ENCODE measurements around the gene HCK. TPM values are rescaled to one million over a fixed set of nuclear protein-coding genes. Genes with fewer than 3 reads are reported as not detected.
"Not testable (repeated sequence)": the region's sequence is repeated elsewhere in the genome, so short reads cannot be mapped to it uniquely, and the experiment has no call there.

Gene HCK
- total and polyA plus RNA-seq, 4 donors, result 18.5 to 304 (median 61.2) TPM

DNA sequence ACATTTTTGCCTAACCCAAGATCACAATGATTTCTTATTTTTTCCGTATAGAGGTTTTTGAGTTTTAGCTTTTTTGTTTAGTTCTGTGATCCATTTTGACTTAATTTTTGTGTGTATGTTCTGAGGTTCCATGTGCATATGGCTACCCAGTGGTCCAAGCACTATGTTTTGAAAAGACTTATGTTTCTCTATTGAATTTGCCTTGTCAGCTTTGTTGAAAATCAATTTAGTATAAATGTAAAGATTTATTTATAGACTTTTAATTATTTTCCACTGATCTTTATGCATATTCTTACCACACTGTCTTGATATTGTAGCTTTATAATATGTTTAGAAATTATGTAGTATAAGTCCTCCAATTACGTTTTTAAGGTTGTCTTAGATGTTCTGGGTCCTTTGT lies 67.7 kb downstream of the HCK start:
- DNase-seq, result no peak
- ATAC-seq (ENCODE audit: insufficient read depth, low FRiP score), result no peak
- Histone ChIP-seq H3K27me3 (ENCODE audit: control insufficient read depth in 3 of 3, insufficient read depth in 3 of 3, low read length in 2 of 3) (no peaks in the 10 kb centered on the region), H3K27ac (ENCODE audit: low read depth in 1 of 2, low read length in 1 of 2) (no peak overlapping the region), H3K36me3 (ENCODE audit: control insufficient read depth in 4 of 4, insufficient read depth in 4 of 4, low read length in 4 of 4) (peaks cover 0 to 5% (median 0%) of the 10 kb centered on the region in 4 donors), H3K4me1 (ENCODE audit: control insufficient read depth in 5 of 5, insufficient read depth in 5 of 5, low read length in 5 of 5) (peaks cover 0 to 13% (median 0%) of the 10 kb centered on the region in 5 donors), H3K4me3 (no peak overlapping the region), H3K9me3 (ENCODE audit: control insufficient read depth in 4 of 4, insufficient read depth in 3 of 4, low read length in 3 of 4) (no peaks in the 10 kb centered on the region), H3K9ac (ENCODE audit: insufficient read depth in 1 of 2, low read length in 2 of 2) (no peak overlapping the region)
- 95 to 98% methylated on average over 2 of the region's 2 CpGs for WGBS, 2 donors
- TF ChIP-seq, protein P1, sequence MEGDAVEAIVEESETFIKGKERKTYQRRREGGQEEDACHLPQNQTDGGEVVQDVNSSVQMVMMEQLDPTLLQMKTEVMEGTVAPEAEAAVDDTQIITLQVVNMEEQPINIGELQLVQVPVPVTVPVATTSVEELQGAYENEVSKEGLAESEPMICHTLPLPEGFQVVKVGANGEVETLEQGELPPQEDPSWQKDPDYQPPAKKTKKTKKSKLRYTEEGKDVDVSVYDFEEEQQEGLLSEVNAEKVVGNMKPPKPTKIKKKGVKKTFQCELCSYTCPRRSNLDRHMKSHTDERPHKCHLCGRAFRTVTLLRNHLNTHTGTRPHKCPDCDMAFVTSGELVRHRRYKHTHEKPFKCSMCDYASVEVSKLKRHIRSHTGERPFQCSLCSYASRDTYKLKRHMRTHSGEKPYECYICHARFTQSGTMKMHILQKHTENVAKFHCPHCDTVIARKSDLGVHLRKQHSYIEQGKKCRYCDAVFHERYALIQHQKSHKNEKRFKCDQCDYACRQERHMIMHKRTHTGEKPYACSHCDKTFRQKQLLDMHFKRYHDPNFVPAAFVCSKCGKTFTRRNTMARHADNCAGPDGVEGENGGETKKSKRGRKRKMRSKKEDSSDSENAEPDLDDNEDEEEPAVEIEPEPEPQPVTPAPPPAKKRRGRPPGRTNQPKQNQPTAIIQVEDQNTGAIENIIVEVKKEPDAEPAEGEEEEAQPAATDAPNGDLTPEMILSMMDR (IDR thresholded peaks at IDR 0.05; ENCODE audit: control extremely low read depth, extremely low read depth), result no peak

DNA sequence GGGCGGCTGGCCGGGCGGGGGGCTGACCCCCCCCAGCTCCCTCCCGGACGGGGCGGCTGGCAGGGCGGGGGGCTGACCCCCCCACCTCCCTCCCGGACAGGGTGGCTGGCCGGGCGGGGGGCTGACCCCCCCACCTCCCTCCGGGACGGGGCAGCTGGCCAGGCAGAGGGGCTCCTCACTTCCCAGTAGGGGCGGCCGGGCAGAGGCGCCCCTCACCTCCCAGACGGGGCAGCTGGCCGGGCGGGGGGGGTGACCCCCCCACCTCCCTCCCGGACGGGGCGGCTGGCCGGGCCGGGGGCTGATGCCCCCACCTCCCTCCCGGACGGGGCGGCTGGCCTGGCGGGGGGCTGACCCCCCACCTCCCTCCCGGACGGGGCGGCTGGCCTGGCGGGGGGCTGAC lies 69.9 kb downstream of the HCK start:
- H3K4me1 ChIP-seq (ENCODE audit: control insufficient read depth in 5 of 5, insufficient read depth in 5 of 5, low read length in 5 of 5), result peaks cover 0 to 13% (median 0%) of the 10 kb centered on the region in 5 donors
- not testable (repeated sequence) for H3K36me3 ChIP-seq (ENCODE audit: control insufficient read depth in 4 of 4, insufficient read depth in 4 of 4, low read length in 4 of 4); H3K27me3 ChIP-seq (ENCODE audit: control insufficient read depth in 3 of 3, insufficient read depth in 3 of 3, low read length in 2 of 3); DNase-seq; H3K4me3 ChIP-seq; H3K9ac ChIP-seq (ENCODE audit: insufficient read depth in 1 of 2, low read length in 2 of 2); H3K9me3 ChIP-seq (ENCODE audit: control insufficient read depth in 4 of 4, insufficient read depth in 3 of 4, low read length in 3 of 4); ATAC-seq (ENCODE audit: insufficient read depth, low FRiP score); H3K27ac ChIP-seq (ENCODE audit: low read depth in 1 of 2, low read length in 1 of 2)
- WGBS, 2 donors, result 97% methylated on average over 14 to 31 of the region's 31 CpGs

DNA sequence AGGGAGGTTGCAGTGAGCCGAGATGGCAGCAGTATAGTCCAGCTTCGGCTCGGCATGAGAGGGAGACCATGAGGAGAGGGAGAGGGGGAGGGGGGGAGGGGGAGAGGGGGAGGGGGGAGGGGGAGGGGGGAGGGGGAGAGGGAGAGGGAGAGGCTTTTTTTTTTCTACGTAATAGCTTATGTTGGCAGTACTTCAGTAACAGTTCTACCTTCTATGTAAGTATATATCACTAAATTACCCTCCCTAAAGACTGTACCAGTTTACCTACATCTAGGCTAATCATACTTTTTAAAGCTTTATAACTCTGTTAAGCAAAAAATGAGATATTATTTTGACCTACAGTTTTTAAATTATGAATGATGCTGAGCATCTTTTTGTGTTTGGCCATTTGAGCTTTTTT lies 71.0 kb downstream of the HCK start:
- DNase-seq (no peak), ATAC-seq (ENCODE audit: insufficient read depth, low FRiP score) (no peak)
- no peak overlapping the region for H3K9ac ChIP-seq (ENCODE audit: insufficient read depth in 1 of 2, low read length in 2 of 2)
- H3K4me1 ChIP-seq (ENCODE audit: control insufficient read depth in 5 of 5, insufficient read depth in 5 of 5, low read length in 5 of 5), result peaks cover 0 to 2% (median 0%) of the 10 kb centered on the region in 5 donors
- no peak overlapping the region for H3K27ac ChIP-seq (ENCODE audit: low read depth in 1 of 2, low read length in 1 of 2)
- TF ChIP-seq, protein P1 (IDR thresholded peaks at IDR 0.05; ENCODE audit: control extremely low read depth, extremely low read depth), result no peak
- H3K4me3 ChIP-seq, result no peak overlapping the region
- whole genome bisulfite sequencing, 2 donors, result 91 to 92% methylated on average over 1 of the region's 4 CpGs
- no peaks in the 10 kb centered on the region for H3K9me3 ChIP-seq (ENCODE audit: control insufficient read depth in 4 of 4, insufficient read depth in 3 of 4, low read length in 3 of 4)
- H3K27me3 ChIP-seq (ENCODE audit: control insufficient read depth in 3 of 3, insufficient read depth in 3 of 3, low read length in 2 of 3), result no peaks in the 10 kb centered on the region
- H3K36me3 ChIP-seq (ENCODE audit: control insufficient read depth in 4 of 4, insufficient read depth in 4 of 4, low read length in 4 of 4), result peaks cover 0 to 4% (median 0%) of the 10 kb centered on the region in 4 donors

DNA sequence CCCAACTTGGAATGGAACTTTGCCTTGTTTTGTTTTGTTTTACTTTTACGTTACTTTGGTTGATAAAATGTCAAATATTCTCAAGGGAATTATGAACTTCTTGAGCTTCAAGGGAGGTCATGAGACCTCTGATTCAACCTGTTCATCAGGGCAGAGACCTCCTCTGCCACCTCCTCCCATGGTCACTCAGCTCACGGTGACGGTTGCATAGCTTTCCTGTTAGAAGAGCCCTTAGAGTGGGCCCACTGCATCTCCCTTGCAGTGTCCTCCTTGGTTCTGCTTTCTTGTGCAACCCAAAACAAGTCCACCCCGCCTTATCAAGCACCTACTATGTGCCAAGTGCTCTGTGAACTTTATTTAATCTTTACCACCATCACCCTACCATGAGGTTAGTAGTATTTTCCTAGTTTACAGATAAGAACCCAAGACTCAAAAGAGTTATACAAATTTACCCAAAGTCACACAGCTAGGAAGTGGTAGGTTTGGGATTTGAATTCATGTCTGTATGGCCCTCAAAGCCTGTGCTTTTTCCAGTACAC lies 72.9 kb downstream of the HCK start:
- TF ChIP-seq, protein P1 (IDR thresholded peaks at IDR 0.05; ENCODE audit: control extremely low read depth, extremely low read depth), result no peak
- no peak for ATAC-seq (ENCODE audit: insufficient read depth, low FRiP score)
- Histone ChIP-seq H3K9me3 (ENCODE audit: control insufficient read depth in 4 of 4, insufficient read depth in 3 of 4, low read length in 3 of 4) (no peaks in the 10 kb centered on the region), H3K36me3 (ENCODE audit: control insufficient read depth in 4 of 4, insufficient read depth in 4 of 4, low read length in 4 of 4) (peaks cover 0 to 4% (median 0%) of the 10 kb centered on the region in 4 donors), H3K9ac (ENCODE audit: insufficient read depth in 1 of 2, low read length in 2 of 2) (no peak overlapping the region), H3K27me3 (ENCODE audit: control insufficient read depth in 3 of 3, insufficient read depth in 3 of 3, low read length in 2 of 3) (no peaks in the 10 kb centered on the region), H3K4me3 (no peak overlapping the region), H3K27ac (ENCODE audit: low read depth in 1 of 2, low read length in 1 of 2) (no peak overlapping the region), H3K4me1 (ENCODE audit: control insufficient read depth in 5 of 5, insufficient read depth in 5 of 5, low read length in 5 of 5) (no peaks in the 10 kb centered on the region)
- 90 to 93% methylated on average over 4 of the region's 4 CpGs for WGBS, 2 donors
- DNase-seq, result no peak

Measured in lung (tissue), 12 donors.